Parathyroid adenoma (tissue), 2 donors: Measurements from ENCODE around the gene PPP1R1C.

Experiments used
- H2AFZ ChIP-seq: fragments of 300-600 bp; sonication (generic); one replicate; pipeline ENCODE4 v1.7.0; 2017; ENCODE audit warnings: antibody characterized with exemption, mild to moderate bottlenecking
- H3K27ac ChIP-seq: fragments of 300-600 bp; sonication (generic); one replicate; pipeline ENCODE4 v1.7.0; 2017
- H3K27me3 ChIP-seq: fragments of 300-600 bp; sonication (generic); one replicate; pipeline ENCODE4 v1.7.0; 2017; ENCODE audit warnings: low read length; ENCODE audit not compliant: control insufficient read depth, insufficient read depth
- H3K36me3 ChIP-seq: fragments of 300-600 bp; sonication (generic); one replicate; pipeline ENCODE4 v1.7.0; 2017; ENCODE audit warnings: low read length; ENCODE audit not compliant: control insufficient read depth, insufficient read depth
- H3K4me1 ChIP-seq: fragments of 300-600 bp; sonication (generic); one replicate; pipeline ENCODE4 v1.7.0; 2017; ENCODE audit warnings: control low read depth
- H3K4me2 ChIP-seq: fragments of 300-600 bp; sonication (generic); one replicate; pipeline ENCODE4 v1.7.0; 2017; ENCODE audit warnings: low read length
- H3K4me3 ChIP-seq: fragments of 300-600 bp; sonication (generic); one replicate; pipeline ENCODE4 v1.7.0; 2017; ENCODE audit warnings: low read depth, low read length
- H3K79me2 ChIP-seq: fragments of 300-600 bp; sonication (generic); one replicate; pipeline ENCODE4 v1.7.0; 2017; ENCODE audit warnings: control low read depth
- H3K9ac ChIP-seq: fragments of 300-600 bp; sonication (generic); one replicate; pipeline ENCODE4 v1.7.0; 2017; ENCODE audit warnings: mild to moderate bottlenecking
- H3K9me3 ChIP-seq: fragments of 300-600 bp; sonication (generic); one replicate; pipeline ENCODE4 v1.7.0; 2017; ENCODE audit warnings: low read length; ENCODE audit not compliant: control insufficient read depth
- TF ChIP-seq, protein P1 (sequence below): fragments of 300-600 bp; sonication (generic); IDR thresholded peaks from one replicate; pipeline ENCODE4 v1.7.0; 2017; ENCODE audit warnings: antibody characterized with exemption, mild to moderate bottlenecking
- donor health status: primary hyperparathyroidism.

PPP1R1C gene

DNA sequence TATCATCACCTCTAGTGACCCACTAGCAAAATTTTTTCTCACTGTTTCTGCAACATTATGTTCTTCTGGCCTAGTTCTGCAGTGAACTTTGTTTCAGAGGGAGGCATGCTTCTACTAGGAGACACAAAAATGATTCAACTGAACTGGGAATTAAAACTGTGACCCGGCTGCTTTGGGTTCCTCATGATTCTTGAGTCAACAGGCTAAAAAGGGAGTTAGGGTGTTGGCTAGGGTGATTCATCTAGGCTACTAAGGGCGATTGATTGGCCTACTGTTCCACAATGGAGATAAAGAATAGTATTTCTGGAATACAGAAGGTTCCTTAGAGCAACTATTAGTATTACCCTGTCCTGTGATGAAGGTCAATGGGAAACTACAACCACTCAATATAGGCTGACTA is 179.5 kb downstream of the PPP1R1C start:
- H3K4me3 ChIP-seq: no peak overlapping the region
- no peaks in the 10 kb centered on the region for H3K4me1 ChIP-seq
- H3K79me2 ChIP-seq: no peaks in the 10 kb centered on the region
- TF ChIP-seq, protein P1, sequence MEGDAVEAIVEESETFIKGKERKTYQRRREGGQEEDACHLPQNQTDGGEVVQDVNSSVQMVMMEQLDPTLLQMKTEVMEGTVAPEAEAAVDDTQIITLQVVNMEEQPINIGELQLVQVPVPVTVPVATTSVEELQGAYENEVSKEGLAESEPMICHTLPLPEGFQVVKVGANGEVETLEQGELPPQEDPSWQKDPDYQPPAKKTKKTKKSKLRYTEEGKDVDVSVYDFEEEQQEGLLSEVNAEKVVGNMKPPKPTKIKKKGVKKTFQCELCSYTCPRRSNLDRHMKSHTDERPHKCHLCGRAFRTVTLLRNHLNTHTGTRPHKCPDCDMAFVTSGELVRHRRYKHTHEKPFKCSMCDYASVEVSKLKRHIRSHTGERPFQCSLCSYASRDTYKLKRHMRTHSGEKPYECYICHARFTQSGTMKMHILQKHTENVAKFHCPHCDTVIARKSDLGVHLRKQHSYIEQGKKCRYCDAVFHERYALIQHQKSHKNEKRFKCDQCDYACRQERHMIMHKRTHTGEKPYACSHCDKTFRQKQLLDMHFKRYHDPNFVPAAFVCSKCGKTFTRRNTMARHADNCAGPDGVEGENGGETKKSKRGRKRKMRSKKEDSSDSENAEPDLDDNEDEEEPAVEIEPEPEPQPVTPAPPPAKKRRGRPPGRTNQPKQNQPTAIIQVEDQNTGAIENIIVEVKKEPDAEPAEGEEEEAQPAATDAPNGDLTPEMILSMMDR: no peak
- H3K36me3 ChIP-seq: no peaks in the 10 kb centered on the region
- H2AFZ ChIP-seq: no peak overlapping the region
- no peaks in the 10 kb centered on the region for H3K27me3 ChIP-seq
- no peak overlapping the region for H3K4me2 ChIP-seq
- no peak overlapping the region for H3K9ac ChIP-seq
- H3K27ac ChIP-seq: no peak overlapping the region
- no peaks in the 10 kb centered on the region for H3K9me3 ChIP-seq

DNA sequence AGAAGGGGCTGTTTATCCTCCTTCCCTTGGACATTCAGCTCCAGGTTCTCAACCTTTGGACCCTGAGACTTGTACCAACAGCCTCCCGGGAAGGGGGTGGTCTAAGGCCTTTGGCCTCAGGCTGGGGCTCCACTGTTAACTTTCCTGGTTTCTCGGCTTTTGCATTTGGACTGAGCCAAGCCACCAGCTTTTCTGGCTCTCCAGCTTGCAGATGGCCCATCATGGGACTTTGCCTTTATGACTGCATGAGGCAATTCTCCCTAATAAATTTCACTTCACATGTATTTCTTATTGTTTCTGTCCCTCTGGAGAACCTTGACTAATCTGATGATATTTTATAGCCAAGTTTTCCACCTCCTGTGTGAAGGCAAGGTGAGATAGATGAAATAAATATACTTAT is 180.8 kb downstream of the PPP1R1C start:
- Histone ChIP-seq H3K27me3 (no peaks in the 10 kb centered on the region), H3K4me1 (no peaks in the 10 kb centered on the region), H3K27ac (no peak overlapping the region), H3K36me3 (no peaks in the 10 kb centered on the region), H2AFZ (no peak overlapping the region), H3K9ac (no peak overlapping the region), H3K9me3 (no peaks in the 10 kb centered on the region), H3K79me2 (no peaks in the 10 kb centered on the region), H3K4me2 (no peak overlapping the region), H3K4me3 (no peak overlapping the region)
- TF ChIP-seq, protein P1: no peak

DNA sequence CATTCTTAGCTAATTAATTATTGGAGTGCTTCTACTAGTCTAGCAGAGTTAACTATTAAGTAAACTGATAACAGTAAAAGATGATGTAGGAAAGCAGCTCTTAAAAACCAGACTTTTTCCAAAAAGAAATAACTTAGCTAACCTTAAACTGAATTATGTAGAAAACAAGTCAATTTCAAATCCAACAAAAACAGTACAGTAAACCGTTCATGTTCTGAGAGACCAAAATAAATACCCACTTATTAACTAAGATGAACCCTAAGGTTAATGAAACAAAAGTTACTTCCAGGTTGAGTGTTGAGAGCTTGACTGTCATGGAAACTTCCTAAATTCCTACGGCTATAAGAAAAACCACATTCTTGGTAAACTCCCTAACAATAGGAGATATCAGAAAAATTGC is 181.2 kb downstream of the PPP1R1C start:
- Histone ChIP-seq H3K79me2 (no peaks in the 10 kb centered on the region), H3K9ac (no peak overlapping the region), H3K9me3 (no peaks in the 10 kb centered on the region), H3K36me3 (no peaks in the 10 kb centered on the region), H3K4me1 (no peaks in the 10 kb centered on the region), H3K27me3 (no peaks in the 10 kb centered on the region), H2AFZ (no peak overlapping the region), H3K4me3 (no peak overlapping the region), H3K27ac (no peak overlapping the region), H3K4me2 (no peak overlapping the region)
- TF ChIP-seq, protein P1: no peak
